SK-N-MC (cell line): Measurements from ENCODE around the gene PSMD1.

Experiments
- EZH2 ChIP-seq: fragments of 200-600 bp; sonication (generic); IDR thresholded peaks from one replicate; pipeline ENCODE4 v1.6.1; 2017; ENCODE audit warnings: antibody characterized with exemption
- POLR2AphosphoS5 ChIP-seq: IDR thresholded peaks from 2 replicates; pipeline ENCODE4 v1.6.1; 2012; ENCODE audit warnings: mild to moderate bottlenecking, low read depth, low read length, borderline replicate concordance

DNA sequence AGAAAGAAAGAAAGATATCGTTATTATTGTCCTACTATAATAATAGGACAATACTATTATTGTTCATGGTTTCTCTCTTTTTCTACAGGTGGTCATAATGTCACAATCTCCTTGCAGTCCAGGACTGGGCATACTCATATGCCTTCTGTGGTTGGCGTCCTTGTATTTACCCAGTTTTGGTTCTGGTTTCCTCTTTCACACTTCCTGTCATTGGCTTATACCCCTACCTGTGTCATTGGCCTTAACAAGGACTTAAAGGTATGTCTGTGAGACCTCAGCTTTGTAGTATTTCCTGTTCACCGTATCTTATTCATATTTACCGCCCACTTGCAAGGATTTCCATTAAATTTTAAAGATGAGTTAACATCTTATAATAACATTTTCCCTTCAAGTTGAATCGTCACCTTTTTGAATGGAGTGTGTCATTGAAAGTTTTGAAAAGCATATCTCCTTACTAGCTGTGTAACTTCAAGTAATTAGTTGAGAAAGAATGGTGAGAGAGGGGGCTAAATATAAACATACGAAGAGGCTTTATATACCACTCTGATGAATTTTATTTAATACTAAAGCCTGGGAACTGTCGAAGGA, 104.7 kb downstream of the PSMD1 start:
- no peak for TF ChIP-seq EZH2
- TF ChIP-seq POLR2AphosphoS5: no peak
